Stimulated activated CD4-positive, alpha-beta T cell treated with anti-CD3 and anti-CD28 coated beads, Interleukin-1b, Interleukin-23, amount 100 ng/mL, for 1 hour (primary cell): ENCODE results near the gene FRAT2.
A peak's percentile ranks its signal among the peaks of the same experiment; 100 is the strongest.

Experiments used
- DNase-seq, 2 donors: peaks; one replicate each; pipeline ENCODE4 v3.0.0-alpha.2; 2020; ENCODE audit warnings: low read depth in 2 of 2

Gene FRAT2, protein sequence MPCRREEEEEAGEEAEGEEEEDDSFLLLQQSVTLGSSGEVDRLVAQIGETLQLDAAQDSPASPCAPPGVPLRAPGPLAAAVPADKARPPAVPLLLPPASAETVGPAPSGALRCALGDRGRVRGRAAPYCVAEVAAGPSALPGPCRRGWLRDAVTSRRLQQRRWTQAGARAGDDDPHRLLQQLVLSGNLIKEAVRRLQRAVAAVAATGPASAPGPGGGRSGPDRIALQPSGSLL

GRCh38 chr10:97334370-97335175 is at the start of gene FRAT2:
TSS of gene FRAT2 (minus strand) at chr10:97334729. CDS start at chr10:97334572, 157 bp downstream.
- DNase-seq = peak; percentile 59 to 76

GRCh38 chr10:97384156-97384555 is 49.6 kb upstream of the FRAT2 start:
- DNase-seq = no peak

DNA sequence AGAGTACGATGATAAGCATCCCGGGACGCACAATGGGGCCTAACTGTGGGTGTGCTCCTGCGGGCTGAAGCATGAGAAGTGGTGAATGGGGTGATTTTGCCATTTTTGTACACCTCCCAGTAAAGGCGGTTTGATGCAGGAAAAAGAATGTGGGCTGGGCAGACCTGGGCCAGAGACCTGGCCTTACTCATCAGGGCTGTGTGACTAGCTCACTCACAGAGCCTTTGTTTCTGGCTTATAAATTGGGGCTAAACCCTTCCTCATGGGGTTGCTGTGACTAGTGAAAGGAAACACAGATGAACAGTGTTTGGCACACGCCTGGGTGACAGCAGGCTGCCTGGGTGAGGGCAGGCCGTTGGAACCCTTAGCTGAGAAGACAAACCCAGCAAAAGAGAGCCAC is 48.6 kb upstream of the FRAT2 start:
- DNase-seq = no peak

DNA sequence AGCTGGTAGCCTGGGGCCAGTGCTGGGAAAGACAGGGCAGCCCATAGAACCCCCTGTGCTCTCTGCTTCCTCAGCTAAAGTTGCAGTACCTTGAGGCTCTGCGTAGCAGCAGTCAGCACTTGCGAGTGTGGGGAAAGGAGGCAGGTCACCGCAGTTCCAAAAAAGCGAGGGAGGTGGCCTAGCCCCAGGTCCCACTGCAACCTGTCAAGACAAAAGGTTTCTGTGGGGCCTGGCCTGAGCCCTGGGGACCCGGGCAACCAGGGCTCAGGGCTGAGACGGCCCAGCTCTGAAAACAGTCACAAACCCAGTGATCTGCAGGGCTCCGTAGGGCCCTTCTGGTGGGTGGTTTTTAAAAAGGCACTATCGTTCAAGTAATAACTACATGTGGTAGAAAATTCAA is 47.1 kb upstream of the FRAT2 start:
- DNase-seq = no peak

- DNase-seq = no peak
Observed at GRCh38 chr10:97380516-97380915, 46.0 kb upstream of the FRAT2 start.

- no peak for DNase-seq
Observed at GRCh38 chr10:97378933-97379921, 44.7 kb upstream of the FRAT2 start.

GRCh38 chr10:97376413-97376812 is 41.9 kb upstream of the FRAT2 start:
- no peak for DNase-seq

DNA sequence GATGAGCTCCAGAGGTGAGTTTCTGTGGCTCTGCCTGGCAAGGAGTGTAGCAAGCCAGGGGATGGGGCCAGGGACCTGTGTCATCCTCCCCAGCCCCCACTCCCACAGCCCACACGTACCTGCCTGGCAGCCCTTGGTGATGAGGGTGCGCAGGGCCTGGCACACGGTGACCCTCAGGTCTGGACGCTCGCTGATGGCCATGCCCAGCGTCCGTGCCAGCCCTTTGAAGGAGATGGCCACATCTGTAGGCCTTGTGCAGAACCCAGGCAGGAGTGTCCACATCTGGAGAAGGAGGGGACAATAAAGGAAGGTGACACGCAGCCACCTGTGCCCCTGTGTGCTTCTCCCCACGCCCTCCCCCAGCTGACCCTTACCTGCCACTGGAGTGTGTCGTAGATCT is 38.9 kb upstream of the FRAT2 start:
- no peak for DNase-seq

DNA sequence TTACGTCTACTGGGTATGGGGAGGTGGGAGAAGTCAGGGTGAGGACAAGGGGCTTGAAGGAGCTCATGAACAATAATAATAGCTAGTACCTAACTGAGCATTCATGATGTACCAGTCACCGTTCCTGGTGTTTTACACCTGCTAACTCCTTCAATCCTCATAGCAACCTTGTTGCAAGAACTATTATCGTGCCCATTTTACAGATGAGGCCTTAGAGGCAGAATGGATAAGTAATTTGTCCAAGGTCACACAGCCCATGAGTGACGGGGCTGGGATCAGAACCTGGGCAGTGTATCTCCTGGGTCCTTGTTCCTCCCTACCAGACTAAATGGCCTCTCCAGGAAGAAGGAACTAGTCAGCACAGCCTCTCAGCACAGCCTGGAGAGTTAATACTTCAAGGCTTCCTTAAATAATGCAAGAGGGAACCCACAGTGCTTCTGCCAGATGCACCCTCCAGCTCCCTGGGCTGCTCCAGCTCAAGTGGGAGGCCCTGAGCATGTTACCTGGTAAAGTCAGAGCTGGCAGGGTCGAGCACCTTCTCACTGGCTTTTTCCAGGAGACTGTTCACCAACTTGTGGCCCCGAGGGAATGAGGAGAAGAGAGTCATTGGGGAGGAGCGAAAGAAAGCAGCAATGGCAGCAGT is 37.8 kb upstream of the FRAT2 start:
- DNase-seq = no peak

GRCh38 chr10:97371696-97372095 is 37.2 kb upstream of the FRAT2 start:
- DNase-seq = no peak

DNA sequence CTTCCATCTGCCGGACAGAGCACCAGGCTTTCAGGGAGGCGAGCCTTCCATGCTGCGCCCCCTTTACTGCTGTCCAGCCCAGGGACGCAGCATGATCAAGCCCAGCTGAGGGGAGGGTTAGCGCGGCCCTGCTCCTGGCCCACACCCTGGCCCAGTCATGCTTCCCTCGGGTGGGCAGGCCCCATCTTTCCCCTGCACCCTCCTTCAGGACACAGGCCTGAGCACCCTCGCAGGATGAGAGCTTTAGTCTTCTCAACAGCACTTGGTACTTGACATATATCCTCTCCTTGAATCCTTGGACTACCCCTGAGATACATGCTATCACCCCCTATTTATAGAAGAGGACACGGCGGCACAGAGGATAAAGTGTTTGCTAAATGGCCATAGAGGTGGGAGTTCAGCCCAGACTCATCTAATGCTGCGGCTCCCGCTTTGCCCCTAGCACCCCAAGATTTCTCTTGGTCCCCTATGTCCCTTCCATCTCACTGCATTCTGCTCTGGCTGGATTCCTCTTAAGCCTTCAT is 32.7 kb upstream of the FRAT2 start:
- DNase-seq = no peak

GRCh38 chr10:97366572-97366971 is 32.0 kb upstream of the FRAT2 start:
- no peak for DNase-seq

GRCh38 chr10:97365761-97366351 is 31.3 kb upstream of the FRAT2 start:
- DNase-seq = no peak

DNA sequence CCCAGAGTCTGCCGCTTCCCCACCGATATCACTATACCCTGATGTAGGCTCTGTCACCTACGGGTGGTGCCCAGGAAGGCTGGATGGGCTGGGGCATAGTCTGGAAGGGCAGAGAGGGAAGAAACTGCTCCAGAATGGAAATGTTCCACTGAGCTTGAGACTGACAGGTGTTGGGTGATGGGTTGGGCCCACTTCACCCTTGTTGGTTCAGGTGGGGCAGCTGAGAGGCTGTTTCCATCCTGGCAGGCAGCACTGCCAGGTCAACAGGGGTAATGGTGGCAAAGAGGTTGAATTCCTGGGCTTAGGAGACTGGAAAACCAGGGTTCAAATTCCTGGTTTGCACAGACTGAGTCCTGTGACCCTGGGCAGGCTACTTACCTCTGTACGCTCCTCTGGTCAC is 28.5 kb upstream of the FRAT2 start:
- DNase-seq = no peak

DNA sequence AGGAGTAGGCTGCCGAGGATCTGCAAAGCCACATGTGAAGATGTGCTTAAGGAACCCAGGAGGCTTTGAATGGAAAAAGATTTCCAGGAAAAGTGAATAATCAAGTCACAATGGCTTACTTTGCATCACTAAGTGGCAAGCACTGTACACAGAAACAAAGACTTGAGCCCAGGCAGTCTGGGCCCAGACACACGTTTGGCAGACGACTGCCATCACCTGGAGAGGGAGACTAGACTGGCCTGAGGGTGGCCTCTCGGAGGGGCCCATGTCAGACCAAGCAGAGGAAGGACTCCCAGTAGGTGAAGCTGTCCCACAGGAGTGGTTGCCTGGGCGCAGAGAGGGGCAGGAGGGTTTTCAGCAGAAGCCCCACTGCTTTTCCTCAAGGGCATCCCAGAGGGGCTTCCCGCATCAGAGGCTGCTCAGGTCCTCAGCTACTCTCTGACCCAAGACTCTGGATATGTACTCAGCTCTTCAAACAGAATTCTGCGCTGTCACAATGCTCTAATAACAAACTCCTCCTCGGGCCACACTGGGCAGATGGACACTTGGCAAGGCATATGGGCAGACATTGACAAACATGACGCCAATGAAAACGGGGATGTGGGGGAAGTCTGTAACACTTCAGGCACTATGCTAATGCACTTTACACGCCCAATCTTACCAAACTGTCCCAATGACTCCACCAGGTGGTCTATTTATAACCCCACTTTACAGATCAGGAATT is 27.9 kb upstream of the FRAT2 start:
- no peak for DNase-seq

DNA sequence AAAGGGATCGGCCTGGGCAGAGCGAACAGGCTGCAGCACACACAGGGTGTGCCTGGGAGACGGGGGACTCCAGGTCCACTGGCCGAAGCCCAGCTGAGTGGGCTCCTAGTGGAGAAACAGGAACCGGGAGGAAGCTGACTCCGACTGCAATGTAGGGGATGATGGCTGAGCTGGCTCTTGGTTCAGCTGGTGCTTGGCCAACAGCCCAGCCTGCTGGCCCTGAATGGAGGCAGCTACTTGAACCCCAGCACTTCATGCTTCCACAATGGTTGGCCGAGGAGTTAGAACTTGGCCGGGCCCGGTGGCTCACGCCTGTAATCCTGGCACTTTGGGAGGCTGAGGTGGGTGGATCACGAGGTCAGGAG is 27.0 kb upstream of the FRAT2 start:
- DNase-seq = no peak

DNA sequence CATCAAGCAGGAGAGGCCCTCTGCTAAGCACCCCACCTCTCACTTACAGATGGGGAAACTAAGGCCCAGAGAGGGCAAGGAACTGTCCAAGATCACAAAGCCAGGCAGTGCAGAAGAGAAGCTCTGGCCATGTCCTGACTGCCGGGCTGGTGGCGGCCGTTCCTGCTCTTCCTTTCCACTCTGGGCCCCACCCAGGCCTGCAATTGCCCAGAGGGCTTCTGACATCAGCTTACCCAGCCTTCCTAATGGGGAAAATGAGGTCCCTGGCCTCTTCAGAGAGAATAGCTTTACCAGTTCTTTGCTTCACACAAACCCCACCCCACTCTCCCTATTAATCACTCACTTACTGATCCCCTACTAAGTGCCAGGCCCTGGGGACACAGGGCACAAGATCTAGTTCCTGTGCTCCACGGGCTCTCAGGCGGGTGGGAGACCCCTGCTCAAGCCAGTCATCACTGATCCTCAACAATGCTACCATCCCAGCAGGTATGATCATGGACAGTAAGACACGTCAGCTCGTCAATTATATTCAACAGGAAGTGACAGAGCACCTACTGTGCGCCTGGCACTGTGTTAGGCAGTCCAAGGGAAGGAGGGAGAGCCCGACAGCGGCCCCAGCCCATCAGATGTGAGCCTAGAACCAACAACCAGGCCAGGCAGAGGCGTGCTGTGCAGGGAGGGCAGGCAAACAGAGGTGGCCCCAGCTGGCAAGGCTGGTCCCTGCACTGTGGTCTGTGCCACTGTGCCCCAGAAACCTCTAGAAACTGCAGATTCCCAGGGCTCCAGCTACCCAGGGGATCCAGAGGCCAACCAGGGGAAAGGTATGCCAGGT is 26.4 kb upstream of the FRAT2 start:
- DNase-seq = no peak

GRCh38 chr10:97358781-97359180 is 24.3 kb upstream of the FRAT2 start:
- DNase-seq = no peak

GRCh38 chr10:97358349-97358748 is 23.8 kb upstream of the FRAT2 start:
- no peak for DNase-seq

- no peak for DNase-seq
Observed at GRCh38 chr10:97356918-97357317, 22.4 kb upstream of the FRAT2 start.
